Gastrocnemius medialis (tissue), 4 donors: Measurements from ENCODE around the gene NOTCH1.

ENCODE experiments used
- POLR2A ChIP-seq, 2 donors: fragments of 450-650 bp; IDR thresholded peaks; one replicate each; pipeline ENCODE4 v1.6.1; 2017; ENCODE audit warnings: antibody characterized with exemption in 2 of 2, mild to moderate bottlenecking in 2 of 2, moderate library complexity in 2 of 2
- TF ChIP-seq, protein P1 (sequence below), 5 experiments: fragments of 450-650 bp in 3 of 5; fragments of 200-600 bp in 2 of 5; sonication (generic) in 2 of 5; IDR thresholded peaks in 4 of 5; conservative IDR thresholded peaks in 1 of 5; 1 replicate in 4 of 5; 2 replicates in 1 of 5; pipeline ENCODE4 v1.5.1; 2016 to 2019; ENCODE audit warnings: antibody characterized with exemption in 5 of 5, mild to moderate bottlenecking in 3 of 5, moderate library complexity in 3 of 5

DNA sequence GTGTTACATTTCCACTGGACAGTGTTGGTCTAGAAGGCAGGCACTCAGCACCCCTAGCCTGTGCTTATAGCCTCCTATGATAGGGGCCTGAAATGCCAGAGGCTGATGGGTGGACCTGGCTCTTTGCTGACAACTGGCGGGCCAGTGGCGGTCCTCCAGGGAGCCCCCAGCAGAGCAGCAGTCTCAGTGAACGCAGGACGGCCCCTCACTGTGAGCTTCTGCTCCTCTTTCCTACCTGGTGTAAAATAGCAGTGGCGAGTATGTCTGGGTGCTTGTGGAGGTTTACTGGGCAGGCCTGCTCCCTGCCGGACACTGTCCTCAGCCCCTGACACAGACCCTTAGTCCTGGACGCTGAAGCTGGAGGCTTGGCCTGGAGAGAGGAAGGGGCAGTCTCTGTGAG, 59.7 kb downstream of the NOTCH1 start:
- TF ChIP-seq, protein P1, sequence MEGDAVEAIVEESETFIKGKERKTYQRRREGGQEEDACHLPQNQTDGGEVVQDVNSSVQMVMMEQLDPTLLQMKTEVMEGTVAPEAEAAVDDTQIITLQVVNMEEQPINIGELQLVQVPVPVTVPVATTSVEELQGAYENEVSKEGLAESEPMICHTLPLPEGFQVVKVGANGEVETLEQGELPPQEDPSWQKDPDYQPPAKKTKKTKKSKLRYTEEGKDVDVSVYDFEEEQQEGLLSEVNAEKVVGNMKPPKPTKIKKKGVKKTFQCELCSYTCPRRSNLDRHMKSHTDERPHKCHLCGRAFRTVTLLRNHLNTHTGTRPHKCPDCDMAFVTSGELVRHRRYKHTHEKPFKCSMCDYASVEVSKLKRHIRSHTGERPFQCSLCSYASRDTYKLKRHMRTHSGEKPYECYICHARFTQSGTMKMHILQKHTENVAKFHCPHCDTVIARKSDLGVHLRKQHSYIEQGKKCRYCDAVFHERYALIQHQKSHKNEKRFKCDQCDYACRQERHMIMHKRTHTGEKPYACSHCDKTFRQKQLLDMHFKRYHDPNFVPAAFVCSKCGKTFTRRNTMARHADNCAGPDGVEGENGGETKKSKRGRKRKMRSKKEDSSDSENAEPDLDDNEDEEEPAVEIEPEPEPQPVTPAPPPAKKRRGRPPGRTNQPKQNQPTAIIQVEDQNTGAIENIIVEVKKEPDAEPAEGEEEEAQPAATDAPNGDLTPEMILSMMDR (IDR thresholded peaks at IDR 0.05 in 4 of 5, conservative IDR thresholded peaks at IDR 0.05 in 1 of 5): no peak
- no peak for TF ChIP-seq POLR2A (IDR thresholded peaks at IDR 0.05)
